IMR-90 (cell line): ENCODE data around the gene GTF2H3. TPM values are rescaled to one million over a fixed set of nuclear protein-coding genes. Genes with fewer than 3 reads are reported as not detected.

Experiments
- ATAC-seq: fragments of 200-7000 bp; cut with Tn5 transposase; 2 replicates; pipeline ENCODE4 v1.9.1; 2020; ENCODE audit warnings: low read depth, mild to moderate bottlenecking, moderate library complexity
- BruUV-seq: library from RNA; stranded (reverse); fragments of 400-500 nt; replicated peaks from 2 replicates; lab custom pipeline; 2021; lab: Mats Ljungman, UMichigan
- CTCF ChIA-PET: fragments of 300-600 bp; formaldehyde crosslinking; extraction: SDS; loops from one replicate; lab custom pipeline; 2021; ENCODE audit warnings: antibody characterized with exemption; lab: Yijun Ruan, JAX
- POLR2A ChIA-PET: fragments of 300-600 bp; sonication (Branson Sonifier 250); formaldehyde crosslinking; loops from one replicate; lab custom pipeline; 2022; ENCODE audit warnings: antibody characterized with exemption; ENCODE audit not compliant: unreplicated experiment; lab: Charles Lee
- DNase-seq: peaks from one replicate; pipeline ENCODE4 v3.0.0; 2013
- H2AFZ ChIP-seq: replicated peaks from 2 replicates; pipeline ENCODE3; 2013; ENCODE audit warnings: low read length, mild to moderate bottlenecking; ENCODE audit not compliant: poor library complexity
- H2AK5ac ChIP-seq: 2 replicates; pipeline ENCODE4 v1.6.1; 2013; ENCODE audit warnings: low read depth, low read length, inconsistent platforms
- H2AK9ac ChIP-seq: replicated peaks from 2 replicates; pipeline ENCODE3; 2013; ENCODE audit warnings: mild to moderate bottlenecking, low read depth, low read length, moderate library complexity; ENCODE audit not compliant: poor library complexity
- H2BK120ac ChIP-seq: 2 replicates; pipeline ENCODE4 v1.6.1; 2013; ENCODE audit warnings: low read depth, low read length, inconsistent platforms
- H2BK15ac ChIP-seq: 3 replicates; pipeline ENCODE4 v1.6.1; 2013; ENCODE audit warnings: low read depth, low read length, inconsistent platforms
- H2BK20ac ChIP-seq: 2 replicates; pipeline ENCODE4 v1.6.1; 2013; ENCODE audit warnings: low read depth, mild to moderate bottlenecking, inconsistent platforms, low read length, moderate library complexity
- H2BK5ac ChIP-seq: 2 replicates; pipeline ENCODE4 v1.6.1; 2013; ENCODE audit warnings: mild to moderate bottlenecking, low read depth, low read length, inconsistent platforms; ENCODE audit not compliant: poor library complexity, severe bottlenecking
- H3K14ac ChIP-seq: replicated peaks from 2 replicates; pipeline ENCODE4 v1.6.1; 2013; ENCODE audit warnings: low read depth, low read length, inconsistent platforms
- H3K18ac ChIP-seq: 2 replicates; pipeline ENCODE4 v1.6.1; 2013; ENCODE audit warnings: low read depth, low read length, control low read depth
- H3K23ac ChIP-seq: 2 replicates; pipeline ENCODE4 v1.6.1; 2013; ENCODE audit warnings: low read depth, low read length, inconsistent platforms
- H3K27ac ChIP-seq: 2 replicates; pipeline ENCODE4 v1.5.1; 2013; ENCODE audit warnings: mild to moderate bottlenecking, control low read depth, low read length; ENCODE audit not compliant: insufficient read depth
- H3K27me3 ChIP-seq: 2 replicates; pipeline ENCODE4 v1.6.1; 2013; ENCODE audit warnings: low read length; ENCODE audit not compliant: control insufficient read depth, insufficient read depth
- H3K36me3 ChIP-seq: 2 replicates; pipeline ENCODE4 v1.6.1; 2013; ENCODE audit warnings: low read length, mixed read lengths; ENCODE audit not compliant: control insufficient read depth, insufficient read depth
- H3K4ac ChIP-seq: 2 replicates; pipeline ENCODE4 v1.6.1; 2013; ENCODE audit warnings: low read depth, low read length, inconsistent platforms
- H3K4me1 ChIP-seq: 2 replicates; pipeline ENCODE4 v1.6.1; 2013; ENCODE audit warnings: low read length, mixed read lengths; ENCODE audit not compliant: control insufficient read depth, insufficient read depth
- H3K4me2 ChIP-seq: 2 replicates; pipeline ENCODE4 v1.6.1; 2013; ENCODE audit warnings: low read depth, mild to moderate bottlenecking, control low read depth, low read length, moderate library complexity
- H3K4me3 ChIP-seq: 2 replicates; pipeline ENCODE4 v1.5.1; 2013; ENCODE audit warnings: low read depth, mild to moderate bottlenecking, control low read depth, low read length, moderate library complexity; ENCODE audit not compliant: insufficient read depth
- H3K56ac ChIP-seq: 2 replicates; pipeline ENCODE4 v1.6.1; 2013; ENCODE audit warnings: low read length, inconsistent platforms; ENCODE audit not compliant: insufficient read depth; ENCODE audit errors: extremely low read depth
- H3K79me1 ChIP-seq, 2 experiments: 2 replicates each; pipeline ENCODE4 v1.6.1; 2013; ENCODE audit warnings: low read length in 2 of 2, inconsistent platforms in 1 of 2, low read depth in 1 of 2
- H3K9ac ChIP-seq: 2 replicates; pipeline ENCODE4 v1.6.1; 2013; ENCODE audit warnings: low read depth, low read length, control low read depth
- H3K9me1 ChIP-seq: 2 replicates; pipeline ENCODE4 v1.6.1; 2013; ENCODE audit warnings: low read length, inconsistent platforms; ENCODE audit not compliant: insufficient read depth
- H3K9me3 ChIP-seq: 2 replicates; pipeline ENCODE4 v1.6.1; 2013; ENCODE audit warnings: low read length; ENCODE audit not compliant: control insufficient read depth, insufficient read depth
- H4K20me1 ChIP-seq: 2 replicates; pipeline ENCODE4 v1.6.1; 2013; ENCODE audit warnings: low read length, inconsistent platforms; ENCODE audit not compliant: insufficient read depth
- H4K5ac ChIP-seq: 2 replicates; pipeline ENCODE4 v1.6.1; 2013; ENCODE audit warnings: mild to moderate bottlenecking, low read depth, low read length, control low read depth
- H4K8ac ChIP-seq, 2 experiments: 2 replicates each; pipeline ENCODE4 v1.6.1; 2013; ENCODE audit warnings: low read depth in 2 of 2, low read length in 2 of 2, control low read depth in 1 of 2, inconsistent platforms in 1 of 2
- H4K91ac ChIP-seq: 2 replicates; pipeline ENCODE4 v1.6.1; 2013; ENCODE audit warnings: low read depth, low read length, inconsistent platforms; ENCODE audit not compliant: insufficient read depth
- CEBPB ChIP-seq: IDR thresholded peaks from 2 replicates; pipeline ENCODE4 v1.6.1; 2012; ENCODE audit warnings: low read depth, low read length, improper control_type of control experiment
- NFE2L2 ChIP-seq: fragments of 150-350 bp; IDR thresholded peaks from 2 replicates; pipeline ENCODE4 v1.6.1; 2016; ENCODE audit warnings: low read depth, mild to moderate bottlenecking, low read length
- RFX5 ChIP-seq: IDR thresholded peaks from 2 replicates; pipeline ENCODE4 v1.8.0; 2012; ENCODE audit warnings: low read depth, mild to moderate bottlenecking, low read length, moderate library complexity
- SMC3 ChIP-seq: fragments of 150-350 bp; IDR thresholded peaks from 2 replicates; pipeline ENCODE4 v1.6.1; 2016; ENCODE audit warnings: low read depth, mild to moderate bottlenecking, antibody characterized with exemption, low read length, moderate library complexity
- WGBS, 2 experiments: methylation state at CpG; one replicate each; pipeline versions ENCODE4 v1.1.5 to v1.1.7; 2013; ENCODE audit warnings: missing lambda C conversion rate in 2 of 2; ENCODE audit not compliant: insufficient read length in 1 of 2; ENCODE audit errors: extremely low coverage in 2 of 2; 5-methylcytosine and 5-hydroxymethylcytosine counted together
- dilution Hi-C: fragments of 300-500 bp; cut with HindIII; formaldehyde crosslinking; loops from one replicate; pipeline ENCODE4 v1.14.3; 2018; ENCODE audit warnings: low sequenced_read_pairs; ENCODE audit not compliant: unreplicated experiment
- in situ Hi-C: fragments of 300-500 bp; cut with MboI; formaldehyde crosslinking; loops from 3 replicates; pipeline ENCODE4 v1.14.3; 2019; ENCODE audit warnings: low sequenced_read_pairs, inconsistent platforms, mixed read lengths
- intact Hi-C: fragments of 100-400 bp; cut with micrococcal nuclease; formaldehyde crosslinking; loops from 2 replicates; pipeline ENCODE4 v1.10.0; 2022
- polyA plus RNA-seq, 3 experiments: library from polyadenylated mRNA; depleted of rRNA; stranded (reverse); fragments of >200 nt; gene quantifications; 2 replicates each; pipeline ENCODE4 v1.2.3, GENCODE V29; 2012; ENCODE audit warnings: low replicate concordance in 1 of 3
- total RNA-seq: library from RNA; depleted of rRNA; stranded (reverse); fragments of >200 nt; gene quantifications from 2 replicates; pipeline ENCODE4 v1.2.3, GENCODE V29; 2012

Gene GTF2H3
- total and polyA plus RNA-seq, 2 of the 4 experiments (the other 2 are of a cell fraction) = 22.2 to 80.3 TPM

GRCh38 chr12:123657211-123657610 is 23.6 kb downstream of the GTF2H3 start:
- H3K4me2 ChIP-seq = no peak overlapping the region
- no peak for TF ChIP-seq RFX5
- TF ChIP-seq SMC3 = no peak
- no peak for TF ChIP-seq CEBPB
- no peak for TF ChIP-seq NFE2L2
- no peak overlapping the region for H3K23ac ChIP-seq
- H4K5ac ChIP-seq = no peak overlapping the region
- peaks cover 24% of the 10 kb centered on the region for H3K36me3 ChIP-seq
- H2AFZ ChIP-seq = no peak overlapping the region
- H3K27ac ChIP-seq = no peak overlapping the region
- peaks cover 2 to 7% of the 10 kb centered on the region in 2 experiments; a peak in 2 of 4 replicates for H3K79me1 ChIP-seq
- dilution Hi-C loops (no loop called here), intact Hi-C loops (no loop called here), in situ Hi-C loops (no loop called here)
- H3K18ac ChIP-seq = no peak overlapping the region
- H3K4ac ChIP-seq = no peak overlapping the region
- no peak overlapping the region for H2BK20ac ChIP-seq
- no peak overlapping the region for H2BK120ac ChIP-seq
- H3K9me3 ChIP-seq = no peaks in the 10 kb centered on the region
- ATAC-seq (no peak), DNase-seq (no peak)
- H3K56ac ChIP-seq = no peak overlapping the region
- no peak overlapping the region for H4K8ac ChIP-seq
- ChIA-PET POLR2A (no interaction called here), CTCF (no interaction called here)
- H3K4me3 ChIP-seq = no peak overlapping the region
- H4K91ac ChIP-seq = no peak overlapping the region
- H2BK15ac ChIP-seq = no peak overlapping the region
- no peak overlapping the region for H3K9ac ChIP-seq
- H2BK5ac ChIP-seq = no peak overlapping the region
- no peaks in the 10 kb centered on the region; the same call in 1 of the 2 replicates for H4K20me1 ChIP-seq
- BruUV-seq = no TSS peak
- no peak overlapping the region for H3K14ac ChIP-seq
- WGBS, 2 experiments = 78% methylated on average over 8 of the region's 9 CpGs; no CpG with 5 or more reads in 1 of the 2 experiments
- H3K27me3 ChIP-seq = no peaks in the 10 kb centered on the region
- 0 out of 2 replicates have a peak, but pooled peaks cover 2% of the 10 kb centered on the region for H3K9me1 ChIP-seq
- no peak overlapping the region for H2AK9ac ChIP-seq
- H2AK5ac ChIP-seq = no peak overlapping the region
- H3K4me1 ChIP-seq = peaks cover 3% of the 10 kb centered on the region
